OCI-LY1 (cell line): ENCODE measurements around the gene ANK3.

Experiments used
- CTCF ChIP-seq: fragments of 200-600 bp; sonication (generic), shearing (Covaris generic); IDR thresholded peaks from 2 replicates; pipeline ENCODE4 v1.5.1; 2017; ENCODE audit warnings: mild to moderate bottlenecking, antibody characterized with exemption, low read length, moderate library complexity, mixed read lengths
- EZH2 ChIP-seq: fragments of 200-600 bp; sonication (generic), shearing (Covaris generic); IDR thresholded peaks from 2 replicates; pipeline ENCODE4 v1.8.0; 2017; ENCODE audit warnings: borderline replicate concordance, mixed run types, mild to moderate bottlenecking, antibody characterized with exemption, low read length, moderate library complexity, mixed read lengths

- no peak for TF ChIP-seq EZH2
- no peak for TF ChIP-seq CTCF
Observed at GRCh38 chr10:60349426-60349825, 40.2 kb downstream of the ANK3 start.
